Activated CD4-positive, alpha-beta T cell treated with anti-CD3 and anti-CD28 coated beads for 24 hours (primary cell): ENCODE data around the gene RHOBTB1.
"Not testable (repeated sequence)": the region's sequence is repeated elsewhere in the genome, so short reads cannot be mapped to it uniquely, and the experiment has no call there.

Source experiments
- DNase-seq, 2 donors: peaks; one replicate each; pipeline ENCODE4 v3.0.0-alpha.2; 2020; ENCODE audit warnings: low read depth in 2 of 2

Gene RHOBTB1, protein sequence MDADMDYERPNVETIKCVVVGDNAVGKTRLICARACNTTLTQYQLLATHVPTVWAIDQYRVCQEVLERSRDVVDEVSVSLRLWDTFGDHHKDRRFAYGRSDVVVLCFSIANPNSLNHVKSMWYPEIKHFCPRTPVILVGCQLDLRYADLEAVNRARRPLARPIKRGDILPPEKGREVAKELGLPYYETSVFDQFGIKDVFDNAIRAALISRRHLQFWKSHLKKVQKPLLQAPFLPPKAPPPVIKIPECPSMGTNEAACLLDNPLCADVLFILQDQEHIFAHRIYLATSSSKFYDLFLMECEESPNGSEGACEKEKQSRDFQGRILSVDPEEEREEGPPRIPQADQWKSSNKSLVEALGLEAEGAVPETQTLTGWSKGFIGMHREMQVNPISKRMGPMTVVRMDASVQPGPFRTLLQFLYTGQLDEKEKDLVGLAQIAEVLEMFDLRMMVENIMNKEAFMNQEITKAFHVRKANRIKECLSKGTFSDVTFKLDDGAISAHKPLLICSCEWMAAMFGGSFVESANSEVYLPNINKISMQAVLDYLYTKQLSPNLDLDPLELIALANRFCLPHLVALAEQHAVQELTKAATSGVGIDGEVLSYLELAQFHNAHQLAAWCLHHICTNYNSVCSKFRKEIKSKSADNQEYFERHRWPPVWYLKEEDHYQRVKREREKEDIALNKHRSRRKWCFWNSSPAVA

DNA sequence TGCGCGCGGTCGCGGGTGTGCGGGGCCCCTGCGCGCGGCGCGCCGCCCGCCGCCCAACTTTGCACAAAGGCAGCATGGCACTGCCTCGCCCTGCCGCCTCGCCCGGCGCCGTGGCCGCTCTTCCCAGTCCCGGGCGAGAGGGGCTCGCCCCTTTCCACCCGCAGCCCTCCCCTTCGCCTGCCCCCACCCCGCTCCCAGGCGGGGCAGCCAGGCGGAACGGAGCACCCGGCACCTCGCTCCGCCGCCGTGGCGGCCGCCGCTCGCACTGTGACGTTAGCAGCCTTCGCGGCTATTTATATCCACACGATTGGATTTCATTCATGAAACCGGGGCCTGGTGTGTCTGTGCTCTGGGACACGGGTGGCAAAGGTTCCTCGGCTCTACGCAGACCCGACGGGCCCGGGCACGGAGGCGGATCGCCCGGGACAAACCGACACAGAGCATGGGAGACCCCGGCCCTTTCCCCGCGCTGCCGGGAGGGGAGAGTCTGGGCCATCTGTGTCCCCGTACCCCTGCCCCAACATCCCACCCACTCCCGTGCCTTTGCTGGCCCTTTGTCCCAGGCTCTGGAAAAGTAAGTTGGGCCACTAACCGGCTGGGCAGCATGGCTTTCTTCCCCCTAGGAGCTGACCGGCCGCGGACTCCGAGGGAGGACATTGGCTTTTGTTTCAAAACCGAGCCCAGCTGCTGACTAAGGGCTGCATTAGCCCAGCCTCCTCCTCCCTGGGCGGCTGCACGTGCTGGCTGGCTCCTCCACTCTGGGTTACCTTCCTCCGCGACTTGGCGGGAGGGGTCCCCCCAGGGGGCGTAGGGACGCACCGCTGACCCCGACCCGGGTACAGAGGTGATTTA, at the start of gene RHOBTB1:
Gene RHOBTB1, minus strand, starts transcription at position 128 of the 852 bp plus-strand sequence. CDS start 32,643 bp downstream, outside the sequence.
- peak in 1 of 2 donors; percentile 8 for DNase-seq

DNA sequence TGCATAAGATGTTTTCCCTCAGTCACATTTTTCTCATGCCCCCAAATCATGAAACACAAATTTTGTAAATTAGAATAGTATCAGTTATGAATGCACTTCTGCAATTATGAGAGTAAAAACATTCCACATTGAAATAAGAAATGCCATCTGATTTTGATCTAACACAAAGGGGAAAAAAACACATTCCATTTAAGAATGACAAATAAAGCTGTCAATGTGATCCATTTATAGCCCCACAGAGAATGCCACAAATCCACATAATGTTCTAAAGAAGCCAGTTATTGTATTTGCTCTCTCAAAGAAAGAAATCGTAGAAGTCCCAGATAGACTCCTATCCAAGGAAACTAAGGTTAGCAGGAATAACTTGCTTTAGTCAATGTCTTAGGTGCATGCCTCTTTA, 48.7 kb upstream of the RHOBTB1 start:
- no peak for DNase-seq

DNA sequence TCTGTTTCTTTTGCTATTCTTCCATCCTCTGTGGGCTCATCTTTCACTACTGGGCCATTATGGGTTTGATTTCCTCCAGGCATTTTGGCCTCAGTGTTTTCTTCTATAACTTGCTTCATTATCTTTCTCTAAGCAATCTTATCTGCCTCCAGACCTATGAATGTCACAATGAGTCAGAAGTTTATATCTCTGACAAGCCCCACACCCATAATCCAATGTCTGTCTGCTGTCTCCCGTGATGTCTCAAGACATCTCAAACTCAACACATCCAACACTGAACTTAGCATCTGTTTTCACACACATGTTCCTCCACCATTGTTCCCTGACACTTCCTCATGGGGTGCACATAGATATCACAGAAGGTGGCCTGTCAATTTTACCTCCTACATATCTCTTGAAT, 46.7 kb upstream of the RHOBTB1 start:
- no peak for DNase-seq

DNA sequence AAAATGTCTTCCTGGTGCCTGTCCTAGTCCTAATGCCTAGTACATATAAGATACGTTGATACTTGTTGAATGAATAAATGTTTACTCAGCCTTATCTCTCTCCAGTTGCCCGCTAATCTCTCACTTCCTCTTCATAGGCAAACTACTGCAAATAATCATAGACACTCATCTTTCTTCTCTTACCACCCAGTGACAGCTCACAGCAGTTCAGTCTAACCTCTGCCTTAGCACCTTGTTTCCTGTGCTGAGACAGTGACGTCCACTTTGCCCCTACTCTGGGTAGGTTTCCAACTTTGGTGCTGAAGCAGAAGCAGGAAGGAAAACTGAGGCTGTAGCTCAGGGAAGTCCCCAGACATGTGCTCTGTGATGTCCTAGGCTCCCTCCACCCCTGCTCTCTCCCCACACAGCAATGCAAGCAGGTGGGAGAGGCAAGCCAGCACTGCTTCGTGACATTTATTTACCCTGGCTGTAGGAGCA, 45.5 kb upstream of the RHOBTB1 start:
- no peak for DNase-seq

DNA sequence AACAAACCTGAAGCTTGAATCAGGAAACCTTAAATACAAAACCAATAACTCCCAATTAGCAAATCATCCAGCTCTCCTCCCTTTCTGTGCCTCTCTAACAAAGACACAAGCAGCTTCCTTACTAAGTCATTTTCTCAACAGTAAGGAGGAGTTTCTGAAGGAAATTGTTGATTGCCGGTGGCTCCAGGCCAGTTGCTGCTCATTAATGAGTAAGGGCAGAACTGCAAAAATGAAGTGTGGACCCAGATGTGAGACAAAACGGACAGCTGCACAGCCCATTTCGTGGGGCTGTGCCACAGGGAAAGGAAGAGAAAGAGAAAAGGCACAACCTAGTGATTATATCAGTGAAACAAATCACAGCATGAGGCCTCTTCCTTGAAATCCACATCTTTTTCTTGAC, 42.8 kb upstream of the RHOBTB1 start:
- no peak for DNase-seq

DNA sequence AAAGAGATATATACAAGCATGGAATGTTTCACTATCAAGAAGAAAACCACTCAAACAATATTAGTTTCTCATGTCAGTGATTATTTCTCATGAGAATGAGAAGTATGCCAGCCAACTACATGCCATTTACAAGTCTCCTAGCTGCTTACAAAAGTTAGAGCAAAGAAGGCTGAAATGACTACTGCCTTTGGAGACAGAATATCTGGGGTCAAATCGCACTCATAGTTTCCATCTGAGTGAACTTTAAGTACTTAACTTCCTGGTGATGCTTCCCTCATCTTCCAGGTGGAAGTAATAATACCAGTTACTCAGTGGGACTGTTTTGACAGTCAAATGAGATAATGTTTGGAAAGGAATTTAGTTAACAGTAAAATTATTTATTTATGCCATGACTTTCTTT, 42.0 kb upstream of the RHOBTB1 start:
- no peak for DNase-seq

DNA sequence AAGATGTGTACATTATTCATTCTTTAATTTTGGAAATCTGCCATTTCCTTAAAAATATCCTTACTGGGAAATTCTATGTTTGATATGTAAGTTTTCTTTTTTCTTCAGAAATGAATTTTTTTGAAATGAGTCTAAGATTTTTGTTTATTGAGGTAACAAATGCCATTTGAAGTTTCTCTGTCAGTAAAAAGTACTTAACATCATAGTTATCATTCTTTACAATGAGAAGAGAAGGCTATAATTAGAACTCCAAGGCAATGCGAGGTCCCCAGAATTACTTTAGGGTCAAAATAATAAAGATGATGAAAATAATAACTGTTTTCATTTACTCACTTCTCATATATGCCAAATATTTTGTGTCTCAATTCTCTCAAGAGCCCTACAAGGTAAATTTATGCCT, 37.0 kb upstream of the RHOBTB1 start:
- no peak for DNase-seq

DNA sequence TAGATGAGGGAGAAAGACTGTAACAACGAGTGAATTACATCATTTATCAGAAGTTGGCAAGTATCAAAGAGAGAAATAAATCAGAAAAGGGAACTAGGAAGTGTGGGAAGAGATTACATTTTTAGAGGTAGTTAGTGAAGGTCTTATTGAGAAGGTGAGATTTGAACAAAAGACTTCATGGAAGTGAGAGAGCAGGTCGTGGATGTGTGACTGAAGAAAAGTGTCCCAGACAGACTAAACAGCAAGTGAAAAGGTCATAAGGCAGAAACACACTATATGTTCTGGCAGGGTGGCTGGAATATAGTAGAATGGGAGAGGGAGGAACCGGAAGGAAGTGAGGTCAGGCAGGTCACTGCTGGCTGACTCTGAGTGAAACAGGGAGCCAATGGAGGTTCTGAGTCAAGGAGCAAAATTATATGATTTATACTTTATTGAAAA, 35.7 kb upstream of the RHOBTB1 start:
- no peak for DNase-seq

DNA sequence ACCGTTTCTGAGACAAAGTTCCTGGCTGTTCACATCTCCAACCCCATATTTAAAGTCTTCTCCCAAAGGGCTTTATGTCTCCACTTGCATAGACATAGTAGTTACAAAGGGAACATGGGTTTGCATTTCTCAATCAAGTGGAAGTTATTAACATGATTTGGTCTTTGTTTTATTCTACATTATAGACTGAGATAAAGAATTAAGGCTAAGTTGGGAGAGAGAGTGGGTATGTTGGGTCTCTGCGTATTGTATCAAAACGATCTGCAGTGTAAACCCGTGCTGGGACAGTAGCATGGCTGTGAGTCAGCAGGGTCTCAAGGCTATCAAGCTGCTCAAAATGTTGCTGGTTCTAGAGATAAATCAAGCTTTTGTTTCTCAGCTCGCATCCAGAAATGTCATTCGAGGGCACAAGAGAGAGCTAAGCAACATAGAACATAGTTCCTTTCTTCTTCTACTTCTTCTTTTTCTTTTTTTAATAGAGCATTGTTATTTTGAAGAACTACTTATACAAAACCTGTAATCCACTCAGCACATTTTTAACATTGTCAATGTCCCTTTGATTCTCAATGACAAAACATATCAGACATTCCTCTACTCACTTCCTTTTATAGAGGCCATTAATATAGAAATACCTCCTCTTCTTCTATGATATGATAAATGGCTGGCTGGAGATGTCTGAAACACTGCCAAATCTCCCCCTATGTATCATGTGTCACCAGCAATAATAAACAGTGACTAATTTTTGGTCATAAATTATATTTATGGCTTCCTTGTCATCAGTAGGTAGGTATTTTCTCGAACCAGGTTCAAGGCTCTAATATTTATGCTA, 34.5 kb upstream of the RHOBTB1 start:
- no peak for DNase-seq

DNA sequence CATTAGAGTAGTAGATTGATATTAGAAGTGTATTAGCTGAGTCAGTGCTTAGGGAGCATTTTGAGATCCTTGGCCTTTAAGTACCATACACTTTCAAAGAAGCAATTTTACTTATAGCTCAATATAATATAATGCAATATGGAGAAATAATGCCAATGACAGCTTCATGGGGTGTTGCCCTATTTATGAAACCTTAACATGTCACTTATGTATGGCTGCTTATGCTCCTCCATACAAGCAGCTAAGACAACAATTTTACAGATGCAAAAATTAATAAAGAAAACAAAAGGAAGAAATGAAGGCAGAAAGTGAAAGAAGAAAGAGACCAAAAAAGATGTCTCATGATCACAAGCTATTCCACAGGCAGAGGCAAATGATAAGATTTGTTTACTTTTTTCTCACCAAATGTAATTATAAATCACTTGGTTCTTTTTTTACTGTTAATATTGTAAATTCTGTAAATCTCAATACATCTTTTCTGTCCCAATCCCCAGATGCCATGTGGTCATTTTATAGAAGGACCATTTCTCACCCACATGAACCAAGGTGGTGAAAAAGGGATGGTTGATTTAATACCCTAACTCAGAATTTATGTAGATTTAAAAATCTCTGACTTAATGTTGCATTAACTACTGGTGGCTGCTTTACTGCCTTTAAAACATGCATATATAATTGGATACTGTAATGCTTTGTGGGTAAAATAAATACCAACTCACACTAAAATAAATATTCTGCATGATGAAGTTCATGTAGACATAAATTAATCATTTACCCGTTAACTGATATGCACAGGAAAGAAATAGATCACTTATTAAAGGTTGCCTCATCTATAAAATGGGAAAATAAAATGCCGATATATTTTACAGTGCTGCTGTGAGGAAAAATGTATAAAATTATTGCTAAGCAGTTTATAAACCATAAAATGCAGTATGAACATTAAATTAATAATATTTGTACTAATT, 33.5 kb upstream of the RHOBTB1 start:
- DNase-seq = no peak

DNA sequence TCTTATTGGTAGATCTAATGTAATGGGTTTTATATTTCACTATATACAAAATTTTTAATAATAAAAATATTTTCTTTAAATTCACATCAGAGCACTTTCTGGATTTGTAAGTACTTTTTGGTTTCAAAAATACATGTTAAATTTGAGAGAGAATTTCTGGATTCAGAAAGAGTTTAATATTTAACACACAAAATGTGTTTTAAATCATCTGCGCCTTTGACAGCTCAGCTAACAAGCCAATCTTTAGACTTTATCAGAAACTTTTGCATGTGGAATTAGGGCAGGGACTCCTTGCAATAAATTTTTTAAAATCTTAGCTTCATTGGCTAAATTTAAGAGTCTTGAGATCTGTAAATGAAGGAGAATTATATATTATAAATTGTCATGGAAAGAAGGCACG, 32.7 kb upstream of the RHOBTB1 start:
- DNase-seq = no peak

DNA sequence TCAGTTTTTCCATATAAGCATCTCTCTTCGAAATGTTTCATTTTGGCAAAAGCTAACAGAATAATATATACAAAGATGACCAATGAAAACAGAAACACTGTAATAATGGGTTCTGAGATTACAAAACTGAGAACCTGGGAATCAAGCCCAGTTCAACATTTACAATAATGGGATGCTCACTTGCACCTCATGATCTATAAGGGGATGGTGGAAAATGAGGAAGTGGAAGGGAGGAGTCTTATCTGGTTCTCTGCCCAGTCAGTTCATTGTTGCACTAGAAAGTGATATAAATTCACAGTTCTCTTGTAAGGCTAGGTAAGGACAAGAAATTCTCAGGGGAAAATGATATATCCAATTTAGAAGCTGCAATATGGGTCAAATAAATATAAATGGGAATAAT, 31.7 kb upstream of the RHOBTB1 start:
- DNase-seq = no peak

DNA sequence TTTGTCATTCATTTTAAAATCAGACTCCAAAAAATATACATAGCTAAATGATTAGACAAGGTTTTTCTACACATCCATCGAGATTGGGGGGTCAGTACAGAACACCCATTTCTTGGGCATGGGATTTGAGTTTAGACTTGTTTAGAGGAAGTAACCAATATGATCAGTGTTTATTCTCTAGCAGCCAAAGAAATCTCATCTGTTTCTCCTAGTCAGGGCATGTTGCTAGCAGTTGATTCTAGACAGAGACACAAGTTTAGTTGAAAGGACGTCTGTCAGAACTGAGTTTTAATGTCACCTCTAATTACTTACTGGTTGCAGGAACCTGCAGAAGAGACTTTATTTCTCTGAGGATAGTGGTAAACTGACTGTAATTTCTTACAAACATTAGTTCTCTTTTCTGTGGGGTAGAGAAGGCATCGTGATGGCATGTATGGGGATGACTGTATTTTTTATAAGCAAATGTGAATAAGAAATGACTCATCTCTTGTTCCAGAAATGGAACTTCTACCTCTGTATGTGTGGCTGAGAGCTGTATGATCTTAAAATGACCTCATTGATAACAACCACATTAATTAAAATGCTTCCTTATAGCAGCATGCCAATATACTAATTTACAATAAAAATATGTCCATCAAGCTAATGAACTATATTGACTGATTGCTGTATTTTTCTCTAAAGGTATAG, 30.6 kb upstream of the RHOBTB1 start:
- no peak for DNase-seq

DNA sequence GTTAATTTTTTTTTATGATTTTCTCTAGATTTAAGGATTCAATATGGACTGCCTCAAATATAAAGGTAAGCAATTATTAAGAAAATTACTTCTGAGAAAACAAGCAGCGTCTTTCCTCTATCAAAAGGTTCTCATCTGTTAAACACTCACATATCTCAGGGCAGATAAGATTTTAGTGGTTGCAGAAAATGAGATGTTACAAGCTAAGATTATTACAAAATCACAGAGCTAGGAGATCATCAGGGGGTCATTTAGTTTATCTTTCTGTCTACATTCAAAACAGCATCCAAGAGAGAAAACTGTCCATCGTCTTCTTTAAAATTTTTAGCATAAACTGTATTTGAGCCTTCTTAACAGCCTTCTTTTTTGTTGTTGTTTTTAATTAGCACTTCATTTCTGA, 29.1 kb upstream of the RHOBTB1 start:
- DNase-seq = no peak

DNA sequence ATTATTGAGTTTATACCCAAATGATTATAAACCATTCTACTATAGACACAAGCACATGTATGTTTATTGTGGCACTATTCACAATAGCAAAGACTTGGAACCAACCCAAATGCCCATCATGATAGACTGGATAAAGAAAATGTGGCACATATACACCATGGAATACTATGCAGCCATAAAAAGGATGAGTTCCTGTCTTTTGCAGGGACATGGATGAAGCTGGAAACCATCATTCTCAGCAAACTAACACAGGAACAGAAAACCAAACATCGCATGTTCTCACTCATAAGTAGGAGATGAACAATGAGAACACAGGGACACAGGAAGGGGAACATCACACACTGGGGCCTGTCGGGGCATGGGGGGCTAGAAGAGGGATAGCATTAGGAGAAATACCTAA, 28.2 kb upstream of the RHOBTB1 start:
- DNase-seq = not testable (repeated sequence)

DNA sequence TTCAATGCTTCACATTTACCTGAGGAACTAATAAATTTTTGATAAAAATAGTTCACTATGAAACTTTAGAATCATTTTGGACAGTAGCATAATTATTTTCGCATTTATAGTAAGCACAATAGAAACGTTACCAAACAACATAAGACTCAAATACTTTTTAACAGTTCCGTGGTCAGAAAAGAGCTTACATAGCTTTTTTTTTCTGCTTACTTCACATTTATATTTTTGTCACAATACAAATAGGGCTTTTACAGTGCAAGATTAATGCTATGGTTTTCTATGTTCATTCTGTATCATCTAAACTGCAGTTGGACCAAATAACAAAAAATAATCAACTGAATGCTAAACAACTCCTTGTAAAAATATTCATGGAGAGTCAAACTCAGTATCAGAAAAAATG, 26.5 kb upstream of the RHOBTB1 start:
- DNase-seq = no peak

DNA sequence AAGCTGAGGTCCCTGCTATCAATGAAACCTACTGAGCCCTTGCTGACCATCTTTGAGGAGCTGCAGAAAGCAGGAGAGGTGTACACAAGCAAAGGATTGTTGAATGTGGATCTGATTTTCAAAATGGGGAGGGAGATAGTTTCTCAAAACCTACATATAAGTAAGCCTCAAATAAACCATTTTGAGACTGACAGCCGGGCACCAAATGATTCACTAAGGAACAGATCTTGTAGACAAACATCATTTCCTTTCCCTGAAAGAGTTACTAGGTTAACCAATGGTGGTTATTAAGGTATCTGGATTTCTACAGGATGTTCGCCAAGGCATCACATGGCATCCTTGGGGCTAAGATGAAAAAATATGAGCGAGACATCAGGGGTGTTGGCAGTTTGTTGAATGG, 24.5 kb upstream of the RHOBTB1 start:
- no peak for DNase-seq

DNA sequence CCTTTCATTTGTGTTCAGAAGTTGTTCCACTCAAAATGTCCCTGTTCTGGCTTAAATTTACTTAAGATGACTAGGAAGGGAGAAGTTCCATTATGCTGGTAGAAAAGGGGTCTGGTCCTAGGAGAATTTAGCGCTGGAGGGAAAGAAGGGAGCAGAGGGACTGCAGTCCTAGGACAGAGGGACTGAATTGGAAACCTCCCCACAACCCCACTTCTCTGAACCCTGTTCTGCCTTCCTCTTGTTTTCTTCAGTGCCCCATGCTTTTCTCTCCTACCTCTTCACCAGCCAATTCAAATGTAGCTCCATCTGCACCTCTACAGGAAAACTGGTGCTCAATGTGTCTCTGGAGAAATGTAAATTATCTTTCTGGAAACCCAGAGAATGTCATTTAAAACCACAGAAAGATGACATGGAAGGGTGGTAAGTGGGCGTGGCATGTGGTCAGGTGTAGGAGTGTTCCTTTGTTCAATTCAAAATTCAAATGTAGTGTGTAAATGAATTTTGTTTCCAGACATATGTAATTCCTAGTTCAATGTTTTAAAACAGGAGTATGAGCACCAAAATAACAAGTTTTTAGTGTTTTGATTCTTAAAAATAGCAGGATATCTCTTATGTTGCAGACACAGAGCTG, 24.0 kb upstream of the RHOBTB1 start:
- peak in 1 of 2 donors; percentile 6 for DNase-seq

DNA sequence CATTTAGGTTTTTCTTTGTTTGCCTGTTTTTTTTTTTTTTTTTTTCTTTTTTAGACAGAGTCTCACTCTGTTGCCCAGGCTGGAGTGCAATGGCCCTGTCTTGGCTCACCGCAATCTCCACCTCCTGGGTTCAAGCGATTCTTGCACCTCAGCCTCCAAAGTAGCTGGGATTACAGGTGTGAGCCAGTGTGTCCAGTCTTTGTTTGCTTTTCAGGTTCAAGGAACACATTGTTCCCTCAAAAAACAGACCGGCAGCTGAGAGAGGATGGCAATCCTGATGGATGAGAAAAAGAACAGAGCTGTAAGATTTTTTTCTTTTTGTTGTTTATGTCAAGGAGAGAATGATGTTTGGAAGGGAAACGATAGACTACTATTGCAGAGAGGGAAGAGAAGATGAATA, 23.3 kb upstream of the RHOBTB1 start:
- DNase-seq = no peak
